GM12878 (cell line): ENCODE data around the gene PPP1R14B. TPM values are rescaled to one million over a fixed set of nuclear protein-coding genes. Genes with fewer than 3 reads are reported as not detected.

Source experiments
- ATAC-seq: fragments of 200-7000 bp; cut with Tn5 transposase; 3 replicates; pipeline ENCODE4 v1.9.1; 2020; ENCODE audit warnings: mild to moderate bottlenecking, moderate library complexity
- BruUV-seq: library from RNA; stranded (reverse); fragments of 400-500 nt; replicated peaks from 2 replicates; lab custom pipeline; 2021; lab: Mats Ljungman, UMichigan
- CTCF ChIA-PET: fragments of 300-600 bp; sonication (Branson Sonifier 250); formaldehyde crosslinking; extraction: SDS; loops from one replicate; lab custom pipeline; 2021; ENCODE audit warnings: inconsistent platforms; lab: Yijun Ruan, JAX
- POLR2A ChIA-PET: fragments of 350-600 bp; formaldehyde crosslinking; extraction: SDS; loops from one replicate; lab custom pipeline; 2021; ENCODE audit warnings: inconsistent platforms; lab: Charles Lee
- RAD21 ChIA-PET: fragments of 300-600 bp; sonication (Branson Sonifier 250); formaldehyde crosslinking; loops from one replicate; lab custom pipeline; 2023; ENCODE audit warnings: antibody characterized with exemption; ENCODE audit not compliant: unreplicated experiment; lab: Charles Lee
- SMC1A ChIA-PET: fragments of 300-600 bp; sonication (Branson Sonifier 250); formaldehyde crosslinking; loops from one replicate; lab custom pipeline; 2023; ENCODE audit not compliant: unreplicated experiment, uncharacterized antibody; lab: Charles Lee
- DNase-seq: peaks from one replicate; pipeline ENCODE4 v3.0.0-alpha.2; 2011; ENCODE audit warnings: low read depth, low spot score
- FAIRE-seq: peaks from 3 replicates; lab custom pipeline; 2011; peaks lifted over from hg19 to GRCh38; lab: Jason Lieb, UNC
- H2AFZ ChIP-seq: 2 replicates; pipeline ENCODE4 v1.6.0; 2011; ENCODE audit warnings: low read depth, low read length, control low read depth; ENCODE audit not compliant: control insufficient read depth
- H3K27ac ChIP-seq: 2 replicates; pipeline ENCODE4 v1.5.1; 2011; ENCODE audit warnings: control low read depth; ENCODE audit not compliant: control insufficient read depth, insufficient read depth
- H3K27me3 ChIP-seq, 2 experiments: replicated peaks in 1 of 2; 2 replicates each; pipeline versions ENCODE4 v1.6.0 to v1.6.1; 2011; ENCODE audit warnings: low read length in 1 of 2; ENCODE audit not compliant: control insufficient read depth in 2 of 2, insufficient read depth in 2 of 2
- H3K36me3 ChIP-seq, 2 experiments: 2 replicates each; pipeline ENCODE4 v1.5.1; 2011; ENCODE audit warnings: low read length in 1 of 2; ENCODE audit not compliant: control insufficient read depth in 2 of 2, insufficient read depth in 2 of 2
- H3K4me1 ChIP-seq: 2 replicates; pipeline ENCODE4 v1.6.1; 2011; ENCODE audit warnings: mild to moderate bottlenecking, low read length, moderate library complexity, mixed read lengths; ENCODE audit not compliant: control insufficient read depth, insufficient read depth
- H3K4me2 ChIP-seq: 2 replicates; pipeline ENCODE4 v1.6.0; 2011; ENCODE audit warnings: control low read depth; ENCODE audit not compliant: control insufficient read depth, insufficient read depth
- H3K4me3 ChIP-seq: fragments of 200-600 bp; sonication (generic); 2 replicates; pipeline ENCODE4 v1.5.1; 2016
- H3K79me2 ChIP-seq: 2 replicates; pipeline ENCODE4 v1.6.0; 2011; ENCODE audit warnings: low read length; ENCODE audit not compliant: control insufficient read depth, insufficient read depth
- H3K9ac ChIP-seq: 2 replicates; pipeline ENCODE4 v1.8.0; 2011; ENCODE audit warnings: low read length, control low read depth, mixed read lengths; ENCODE audit not compliant: control insufficient read depth, insufficient read depth
- H3K9me3 ChIP-seq: replicated peaks from 3 replicates; pipeline ENCODE4 v1.5.1; 2011; ENCODE audit warnings: mild to moderate bottlenecking, low read length; ENCODE audit not compliant: control insufficient read depth, insufficient read depth
- H4K20me1 ChIP-seq: 2 replicates; pipeline ENCODE4 v1.6.0; 2011; ENCODE audit not compliant: control insufficient read depth, insufficient read depth
- BMI1 ChIP-seq: fragments of 450-650 bp; IDR thresholded peaks from 2 replicates; pipeline ENCODE4 v1.6.1; 2016; ENCODE audit warnings: mild to moderate bottlenecking, moderate library complexity, borderline replicate concordance
- MEF2B ChIP-seq: fragments of 450-650 bp; IDR thresholded peaks from 2 replicates; pipeline ENCODE4 v1.6.1; 2018; ENCODE audit warnings: mild to moderate bottlenecking, moderate library complexity; ENCODE audit not compliant: partially characterized antibody, poor library complexity, severe bottlenecking
- MYB ChIP-seq: fragments of 150-350 bp; IDR thresholded peaks from 2 replicates; pipeline ENCODE4 v1.6.1; 2014; ENCODE audit warnings: mild to moderate bottlenecking, low read depth, low read length, borderline replicate concordance
- NBN ChIP-seq: fragments of 450-650 bp; IDR thresholded peaks from 2 replicates; pipeline ENCODE4 v1.6.1; 2016
- TBL1XR1 ChIP-seq: IDR thresholded peaks from 2 replicates; pipeline ENCODE4 v1.6.1; 2012; ENCODE audit warnings: low read depth, low read length, improper control_type of control experiment
- ZNF274 ChIP-seq: IDR thresholded peaks from one replicate; pipeline ENCODE4 v1.8.0; 2011; ENCODE audit not compliant: insufficient read length, insufficient read depth
- WGBS: methylation state at CpG from one replicate; pipeline ENCODE4 v1.1.6; 2016; ENCODE audit warnings: low lambda C conversion rate; ENCODE audit not compliant: insufficient replicate concordance, insufficient coverage; ENCODE audit errors: missing lambda C conversion rate; 5-methylcytosine and 5-hydroxymethylcytosine counted together
- in situ Hi-C: fragments of 300-500 bp; cut with MboI; formaldehyde crosslinking; loops from 9 replicates; pipeline ENCODE4 v1.14.3; 2018; ENCODE audit warnings: mixed read lengths
- intact Hi-C: fragments of 100-400 bp; cut with micrococcal nuclease; formaldehyde crosslinking; loops from one replicate; pipeline ENCODE4 v1.14.2; 2022; ENCODE audit not compliant: unreplicated experiment
- polyA plus RNA-seq, 11 experiments: library from polyadenylated mRNA; depleted of rRNA in 4 of 11; unstranded in 6 of 11; stranded (reverse) in 5 of 11; fragments of >200 nt; fragmentation: Nextera tagmentation in 4 of 11; fragmentation: Illumina TruSeq in 1 of 11; extraction: Ambion mirVana in 4 of 11; extraction: Trizol in 1 of 11; gene quantifications; 1 replicate in 1 of 11; 2 replicates in 10 of 11; pipeline versions ENCODE4 v1.2.1 to v1.2.3, GENCODE V29; 2011 to 2016; ENCODE audit warnings: inconsistent platforms in 2 of 11, missing spikeins in 2 of 11, low read depth in 1 of 11
- total RNA-seq, 4 experiments: library from RNA; depleted of rRNA in 3 of 4; stranded (reverse); fragments of >200 nt in 3 of 4; fragmentation: Illumina TruSeq in 1 of 4; extraction: Trizol in 1 of 4; gene quantifications; 2 replicates each; pipeline versions ENCODE4 v1.2.1 to v1.2.3, GENCODE V29; 2013 to 2021
- TF ChIP-seq, protein P1 (sequence below): fragments of 450-650 bp; IDR thresholded peaks from 2 replicates; pipeline ENCODE4 v1.6.1; 2018; ENCODE audit warnings: borderline replicate concordance, mild to moderate bottlenecking; ENCODE audit not compliant: partially characterized antibody
- TF ChIP-seq, protein P2 (sequence below): IDR thresholded peaks from 2 replicates; pipeline ENCODE4 v1.6.1; 2012; ENCODE audit warnings: low read depth, low read length, improper control_type of control experiment
- TF ChIP-seq, protein P3 (sequence below): fragments of 450-650 bp; IDR thresholded peaks from 2 replicates; pipeline ENCODE4 v1.6.1; 2017; ENCODE audit warnings: mild to moderate bottlenecking, low read depth, inconsistent platforms; ENCODE audit not compliant: poor library complexity, severe bottlenecking
- TF ChIP-seq, protein P4 (sequence below): IDR thresholded peaks from 2 replicates; pipeline ENCODE4 v1.6.1; 2012; ENCODE audit warnings: improper control_type of control experiment, low read depth, low read length; ENCODE audit not compliant: insufficient replicate concordance

Gene PPP1R14B
- total and polyA plus RNA-seq, 10 of the 15 experiments (the other 5 are each of a cell fraction or from before 2014, with no cell fraction given), result 8.4 to 283 (median 124) TPM

DNA sequence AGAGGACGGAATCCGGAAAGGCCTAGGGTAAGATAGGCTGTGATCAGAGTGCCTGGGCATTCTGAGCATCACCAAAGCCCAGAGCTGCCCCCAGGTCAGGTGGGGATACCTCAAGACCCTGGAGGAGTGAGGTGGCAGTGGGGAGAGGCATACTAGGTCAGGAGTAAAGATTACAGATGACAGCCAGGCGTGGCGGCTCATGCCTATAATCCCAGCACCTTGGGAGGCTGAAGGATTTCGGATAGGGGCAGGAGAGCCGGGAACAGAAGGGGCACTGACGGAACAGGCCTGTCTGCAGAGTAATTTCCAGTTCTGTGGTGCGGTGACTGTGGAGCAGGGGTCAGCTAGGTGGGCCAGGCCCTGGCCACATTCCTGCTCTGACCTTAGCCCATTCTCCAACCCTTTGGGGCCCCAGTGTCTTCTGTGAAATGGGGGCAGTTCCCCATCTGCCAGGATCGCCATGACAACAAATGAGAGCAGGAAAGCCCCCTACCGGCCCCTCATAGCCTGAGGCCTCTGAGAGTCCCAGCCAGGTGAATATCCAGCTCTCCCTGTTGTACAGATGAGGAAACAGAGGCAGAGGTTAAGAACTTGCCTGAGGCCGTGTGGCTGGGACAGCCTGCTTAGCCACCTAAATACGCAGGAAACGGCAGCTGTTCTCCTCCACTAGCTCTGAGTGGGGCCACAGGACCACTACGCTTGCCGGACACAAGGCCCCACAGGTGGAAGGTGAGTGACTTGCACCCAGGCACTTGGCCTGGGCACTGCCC, 28.5 kb upstream of the PPP1R14B start:
- no peak for TF ChIP-seq TBL1XR1
- TF ChIP-seq BMI1, result no peak
- TF ChIP-seq, protein P1, sequence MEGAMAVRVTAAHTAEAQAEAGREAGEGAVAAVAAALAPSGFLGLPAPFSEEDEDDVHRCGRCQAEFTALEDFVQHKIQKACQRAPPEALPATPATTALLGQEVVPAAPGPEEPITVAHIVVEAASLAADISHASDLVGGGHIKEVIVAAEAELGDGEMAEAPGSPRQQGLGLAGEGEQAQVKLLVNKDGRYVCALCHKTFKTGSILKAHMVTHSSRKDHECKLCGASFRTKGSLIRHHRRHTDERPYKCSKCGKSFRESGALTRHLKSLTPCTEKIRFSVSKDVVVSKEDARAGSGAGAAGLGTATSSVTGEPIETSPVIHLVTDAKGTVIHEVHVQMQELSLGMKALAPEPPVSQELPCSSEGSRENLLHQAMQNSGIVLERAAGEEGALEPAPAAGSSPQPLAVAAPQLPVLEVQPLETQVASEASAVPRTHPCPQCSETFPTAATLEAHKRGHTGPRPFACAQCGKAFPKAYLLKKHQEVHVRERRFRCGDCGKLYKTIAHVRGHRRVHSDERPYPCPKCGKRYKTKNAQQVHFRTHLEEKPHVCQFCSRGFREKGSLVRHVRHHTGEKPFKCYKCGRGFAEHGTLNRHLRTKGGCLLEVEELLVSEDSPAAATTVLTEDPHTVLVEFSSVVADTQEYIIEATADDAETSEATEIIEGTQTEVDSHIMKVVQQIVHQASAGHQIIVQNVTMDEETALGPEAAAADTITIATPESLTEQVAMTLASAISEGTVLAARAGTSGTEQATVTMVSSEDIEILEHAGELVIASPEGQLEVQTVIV, result no peak
- TF ChIP-seq MEF2B, result no peak
- TF ChIP-seq, protein P2, sequence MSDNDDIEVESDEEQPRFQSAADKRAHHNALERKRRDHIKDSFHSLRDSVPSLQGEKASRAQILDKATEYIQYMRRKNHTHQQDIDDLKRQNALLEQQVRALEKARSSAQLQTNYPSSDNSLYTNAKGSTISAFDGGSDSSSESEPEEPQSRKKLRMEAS, result no peak
- TF ChIP-seq, protein P3, sequence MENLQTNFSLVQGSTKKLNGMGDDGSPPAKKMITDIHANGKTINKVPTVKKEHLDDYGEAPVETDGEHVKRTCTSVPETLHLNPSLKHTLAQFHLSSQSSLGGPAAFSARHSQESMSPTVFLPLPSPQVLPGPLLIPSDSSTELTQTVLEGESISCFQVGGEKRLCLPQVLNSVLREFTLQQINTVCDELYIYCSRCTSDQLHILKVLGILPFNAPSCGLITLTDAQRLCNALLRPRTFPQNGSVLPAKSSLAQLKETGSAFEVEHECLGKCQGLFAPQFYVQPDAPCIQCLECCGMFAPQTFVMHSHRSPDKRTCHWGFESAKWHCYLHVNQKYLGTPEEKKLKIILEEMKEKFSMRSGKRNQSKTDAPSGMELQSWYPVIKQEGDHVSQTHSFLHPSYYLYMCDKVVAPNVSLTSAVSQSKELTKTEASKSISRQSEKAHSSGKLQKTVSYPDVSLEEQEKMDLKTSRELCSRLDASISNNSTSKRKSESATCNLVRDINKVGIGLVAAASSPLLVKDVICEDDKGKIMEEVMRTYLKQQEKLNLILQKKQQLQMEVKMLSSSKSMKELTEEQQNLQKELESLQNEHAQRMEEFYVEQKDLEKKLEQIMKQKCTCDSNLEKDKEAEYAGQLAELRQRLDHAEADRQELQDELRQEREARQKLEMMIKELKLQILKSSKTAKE, result no peak
- TF ChIP-seq, protein P4, sequence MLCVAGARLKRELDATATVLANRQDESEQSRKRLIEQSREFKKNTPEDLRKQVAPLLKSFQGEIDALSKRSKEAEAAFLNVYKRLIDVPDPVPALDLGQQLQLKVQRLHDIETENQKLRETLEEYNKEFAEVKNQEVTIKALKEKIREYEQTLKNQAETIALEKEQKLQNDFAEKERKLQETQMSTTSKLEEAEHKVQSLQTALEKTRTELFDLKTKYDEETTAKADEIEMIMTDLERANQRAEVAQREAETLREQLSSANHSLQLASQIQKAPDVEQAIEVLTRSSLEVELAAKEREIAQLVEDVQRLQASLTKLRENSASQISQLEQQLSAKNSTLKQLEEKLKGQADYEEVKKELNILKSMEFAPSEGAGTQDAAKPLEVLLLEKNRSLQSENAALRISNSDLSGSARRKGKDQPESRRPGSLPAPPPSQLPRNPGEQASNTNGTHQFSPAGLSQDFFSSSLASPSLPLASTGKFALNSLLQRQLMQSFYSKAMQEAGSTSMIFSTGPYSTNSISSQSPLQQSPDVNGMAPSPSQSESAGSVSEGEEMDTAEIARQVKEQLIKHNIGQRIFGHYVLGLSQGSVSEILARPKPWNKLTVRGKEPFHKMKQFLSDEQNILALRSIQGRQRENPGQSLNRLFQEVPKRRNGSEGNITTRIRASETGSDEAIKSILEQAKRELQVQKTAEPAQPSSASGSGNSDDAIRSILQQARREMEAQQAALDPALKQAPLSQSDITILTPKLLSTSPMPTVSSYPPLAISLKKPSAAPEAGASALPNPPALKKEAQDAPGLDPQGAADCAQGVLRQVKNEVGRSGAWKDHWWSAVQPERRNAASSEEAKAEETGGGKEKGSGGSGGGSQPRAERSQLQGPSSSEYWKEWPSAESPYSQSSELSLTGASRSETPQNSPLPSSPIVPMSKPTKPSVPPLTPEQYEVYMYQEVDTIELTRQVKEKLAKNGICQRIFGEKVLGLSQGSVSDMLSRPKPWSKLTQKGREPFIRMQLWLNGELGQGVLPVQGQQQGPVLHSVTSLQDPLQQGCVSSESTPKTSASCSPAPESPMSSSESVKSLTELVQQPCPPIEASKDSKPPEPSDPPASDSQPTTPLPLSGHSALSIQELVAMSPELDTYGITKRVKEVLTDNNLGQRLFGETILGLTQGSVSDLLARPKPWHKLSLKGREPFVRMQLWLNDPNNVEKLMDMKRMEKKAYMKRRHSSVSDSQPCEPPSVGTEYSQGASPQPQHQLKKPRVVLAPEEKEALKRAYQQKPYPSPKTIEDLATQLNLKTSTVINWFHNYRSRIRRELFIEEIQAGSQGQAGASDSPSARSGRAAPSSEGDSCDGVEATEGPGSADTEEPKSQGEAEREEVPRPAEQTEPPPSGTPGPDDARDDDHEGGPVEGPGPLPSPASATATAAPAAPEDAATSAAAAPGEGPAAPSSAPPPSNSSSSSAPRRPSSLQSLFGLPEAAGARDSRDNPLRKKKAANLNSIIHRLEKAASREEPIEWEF, result no peak
- no peak for TF ChIP-seq MYB
- no peak for TF ChIP-seq ZNF274
- TF ChIP-seq NBN, result no peak
- TF ChIP-seq, all 136 proteins: peak for 0
- in situ Hi-C loops (no loop called here), intact Hi-C loops (no loop called here)
- Histone ChIP-seq H3K4me1 (0 out of 2 replicates have a peak, but pooled peaks cover 2% of the 10 kb centered on the region), H3K9me3 (no peaks in the 10 kb centered on the region), H3K79me2 (peaks cover 10% of the 10 kb centered on the region), H3K9ac (no peak overlapping the region), H3K27ac (no peak overlapping the region), H3K4me3 (no peak overlapping the region), H2AFZ (no peak overlapping the region), H4K20me1 (no peaks in the 10 kb centered on the region; the same call in 1 of the 2 replicates), H3K36me3 (peaks cover 0 to 3% of the 10 kb centered on the region in 2 experiments; a peak in 1 of 4 replicates), H3K27me3 (no peaks in the 10 kb centered on the region), H3K4me2 (no peak overlapping the region)
- 94% methylated on average over 15 of the region's 15 CpGs for WGBS
- BruUV-seq, result no TSS peak
- RAD21 ChIA-PET, result no interaction called here
- FAIRE-seq (no peak), DNase-seq (no peak), ATAC-seq (no peak)
- SMC1A ChIA-PET, result interaction anchor here (1.3 kb wide), 1 partner anchor 42 kb away, joined by 3 read pairs; the partner anchor contains the start of genes PRDX5 and TRMT112
- POLR2A ChIA-PET, result interaction anchor here (0.8 kb wide), 1 partner anchor 34 kb away, joined by 3 read pairs; the partner anchor contains the start of gene FKBP2
- CTCF ChIA-PET, result interaction anchor here (0.6 to 3.5 kb wide), 5 partner anchors 8 to 29 kb away, joined by 3 to 10 read pairs (median 4); no protein-coding TSS in a partner anchor
